KMS-11 (cell line): Measurements from ENCODE around the gene ATP13A3.

Experiments used
- H2AFZ ChIP-seq: fragments of 200-600 bp; sonication (generic); 2 replicates; pipeline ENCODE4 v1.6.1; 2016; ENCODE audit warnings: antibody characterized with exemption, mixed run types, low read depth
- H3K27ac ChIP-seq: fragments of 200-600 bp; sonication (generic); 2 replicates; pipeline ENCODE4 v1.6.1; 2016; ENCODE audit warnings: mild to moderate bottlenecking, mixed run types
- H3K27me3 ChIP-seq: fragments of 200-600 bp; sonication (generic); 2 replicates; pipeline ENCODE4 v1.6.1; 2017; ENCODE audit warnings: mild to moderate bottlenecking, low read depth, mixed run types, moderate library complexity; ENCODE audit not compliant: insufficient read depth
- H3K36me3 ChIP-seq: fragments of 200-600 bp; sonication (generic); 2 replicates; pipeline ENCODE4 v1.6.1; 2017; ENCODE audit warnings: mild to moderate bottlenecking, mixed run types; ENCODE audit not compliant: insufficient read depth
- H3K4me1 ChIP-seq: fragments of 200-600 bp; sonication (generic); 2 replicates; pipeline ENCODE4 v1.6.1; 2016; ENCODE audit warnings: mild to moderate bottlenecking, low read depth, mixed run types; ENCODE audit not compliant: poor library complexity, severe bottlenecking
- H3K4me2 ChIP-seq: fragments of 200-600 bp; sonication (generic); 2 replicates; pipeline ENCODE4 v1.7.0; 2016; ENCODE audit warnings: mild to moderate bottlenecking, mixed run types
- H3K4me3 ChIP-seq: fragments of 200-600 bp; sonication (generic); IDR thresholded peaks from 2 replicates; pipeline ENCODE4 v1.6.1; 2017; ENCODE audit warnings: low read depth, low read length, mixed read lengths; ENCODE audit not compliant: insufficient read depth
- H3K79me2 ChIP-seq: fragments of 200-600 bp; sonication (generic); 2 replicates; pipeline ENCODE4 v1.6.1; 2016; ENCODE audit warnings: low read depth, mixed run types; ENCODE audit not compliant: insufficient read depth
- H3K9ac ChIP-seq: fragments of 200-600 bp; sonication (generic); 2 replicates; pipeline ENCODE4 v1.6.1; 2016; ENCODE audit warnings: mild to moderate bottlenecking, mixed run types
- H4K20me1 ChIP-seq: fragments of 200-600 bp; sonication (generic); 2 replicates; pipeline ENCODE4 v1.6.1; 2016; ENCODE audit warnings: mild to moderate bottlenecking, mixed run types; ENCODE audit not compliant: insufficient read depth
- TF ChIP-seq, protein P1 (sequence below): fragments of 200-600 bp; sonication (generic); conservative IDR thresholded peaks from 2 replicates; pipeline ENCODE4 v1.6.1; 2017; ENCODE audit warnings: low read depth, mild to moderate bottlenecking, antibody characterized with exemption, low read length, moderate library complexity, mixed read lengths

The ATP13A3 gene

DNA sequence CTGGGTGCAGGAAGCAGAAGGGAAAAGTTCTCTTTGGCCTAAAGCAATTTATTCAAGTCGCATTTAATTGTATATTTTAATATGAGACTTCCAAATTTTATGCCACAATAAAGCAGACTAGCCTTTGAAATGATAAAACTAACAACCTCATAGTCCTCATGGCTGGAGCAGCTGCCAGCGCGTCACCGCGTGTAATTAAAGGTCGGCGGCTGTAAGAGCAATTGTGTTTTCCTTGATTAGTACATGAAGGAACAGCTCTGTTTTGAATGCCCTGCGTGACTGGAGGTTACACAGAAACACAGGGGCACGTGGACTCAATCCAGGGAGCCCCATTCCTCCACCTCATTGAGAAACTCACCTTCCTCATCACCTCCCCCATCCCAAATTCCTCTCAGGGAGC lies 107.2 kb downstream of the ATP13A3 start:
- no peak overlapping the region for H2AFZ ChIP-seq
- TF ChIP-seq, protein P1, sequence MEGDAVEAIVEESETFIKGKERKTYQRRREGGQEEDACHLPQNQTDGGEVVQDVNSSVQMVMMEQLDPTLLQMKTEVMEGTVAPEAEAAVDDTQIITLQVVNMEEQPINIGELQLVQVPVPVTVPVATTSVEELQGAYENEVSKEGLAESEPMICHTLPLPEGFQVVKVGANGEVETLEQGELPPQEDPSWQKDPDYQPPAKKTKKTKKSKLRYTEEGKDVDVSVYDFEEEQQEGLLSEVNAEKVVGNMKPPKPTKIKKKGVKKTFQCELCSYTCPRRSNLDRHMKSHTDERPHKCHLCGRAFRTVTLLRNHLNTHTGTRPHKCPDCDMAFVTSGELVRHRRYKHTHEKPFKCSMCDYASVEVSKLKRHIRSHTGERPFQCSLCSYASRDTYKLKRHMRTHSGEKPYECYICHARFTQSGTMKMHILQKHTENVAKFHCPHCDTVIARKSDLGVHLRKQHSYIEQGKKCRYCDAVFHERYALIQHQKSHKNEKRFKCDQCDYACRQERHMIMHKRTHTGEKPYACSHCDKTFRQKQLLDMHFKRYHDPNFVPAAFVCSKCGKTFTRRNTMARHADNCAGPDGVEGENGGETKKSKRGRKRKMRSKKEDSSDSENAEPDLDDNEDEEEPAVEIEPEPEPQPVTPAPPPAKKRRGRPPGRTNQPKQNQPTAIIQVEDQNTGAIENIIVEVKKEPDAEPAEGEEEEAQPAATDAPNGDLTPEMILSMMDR = no peak

GRCh38 chr3:194379231-194379630 lies 107.6 kb downstream of the ATP13A3 start:
- Histone ChIP-seq H4K20me1 (no peaks in the 10 kb centered on the region), H2AFZ (no peak overlapping the region), H3K79me2 (no peaks in the 10 kb centered on the region), H3K4me3 (no peak overlapping the region), H3K9ac (no peak overlapping the region), H3K27ac (no peak overlapping the region), H3K4me2 (no peak overlapping the region), H3K27me3 (no peaks in the 10 kb centered on the region), H3K4me1 (no peaks in the 10 kb centered on the region), H3K36me3 (no peaks in the 10 kb centered on the region)
- TF ChIP-seq, protein P1 = no peak

More for the DNA sequence above, 107.2 kb downstream of the ATP13A3 start:
- Histone ChIP-seq H3K4me3 (no peak overlapping the region), H3K27me3 (no peaks in the 10 kb centered on the region), H3K9ac (no peak overlapping the region), H3K79me2 (no peaks in the 10 kb centered on the region), H3K36me3 (no peaks in the 10 kb centered on the region), H4K20me1 (no peaks in the 10 kb centered on the region), H3K4me1 (no peaks in the 10 kb centered on the region), H3K27ac (no peak overlapping the region), H3K4me2 (no peak overlapping the region)

DNA sequence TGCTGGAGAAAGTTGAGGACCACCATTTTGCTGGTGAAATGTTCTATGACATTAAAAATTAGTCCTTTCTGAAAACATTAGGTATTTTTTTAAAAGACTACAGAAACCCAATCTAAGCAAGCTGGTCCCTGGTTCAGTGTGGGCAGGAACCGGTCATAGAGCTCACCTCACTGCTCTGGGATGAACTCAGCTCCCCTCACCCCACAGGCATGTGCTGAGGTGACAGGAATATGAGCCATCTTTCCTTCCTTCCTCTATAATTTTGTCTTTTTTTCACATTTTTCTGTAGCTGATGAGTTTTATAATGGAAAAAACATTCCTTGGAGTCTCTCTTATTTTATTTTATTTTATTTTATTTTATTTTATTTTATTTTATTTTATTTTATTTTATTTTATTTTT lies 109.1 kb downstream of the ATP13A3 start:
- no peak overlapping the region for H3K9ac ChIP-seq
- no peak overlapping the region for H3K4me3 ChIP-seq
- H3K27ac ChIP-seq = no peak overlapping the region
- H3K36me3 ChIP-seq = no peaks in the 10 kb centered on the region
- no peak overlapping the region for H3K4me2 ChIP-seq
- TF ChIP-seq, protein P1 = no peak
- H3K4me1 ChIP-seq = no peaks in the 10 kb centered on the region
- no peaks in the 10 kb centered on the region for H3K79me2 ChIP-seq
- H3K27me3 ChIP-seq = no peaks in the 10 kb centered on the region
- no peak overlapping the region for H2AFZ ChIP-seq
- no peaks in the 10 kb centered on the region for H4K20me1 ChIP-seq

DNA sequence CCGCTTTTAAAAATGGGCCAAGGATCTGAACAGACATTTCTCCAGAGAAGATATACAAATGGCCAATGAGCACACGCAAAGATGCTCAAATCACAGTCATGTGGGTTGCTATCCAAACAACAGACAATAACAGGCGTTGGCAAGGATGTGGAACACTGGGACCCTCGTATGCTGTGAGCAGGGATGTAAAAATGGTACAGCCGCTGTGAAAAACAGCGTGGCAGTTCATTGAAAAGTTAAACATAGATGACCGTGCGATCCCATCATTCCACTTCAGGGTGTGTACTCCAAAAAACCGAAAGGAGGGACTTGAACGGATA lies 110.6 kb downstream of the ATP13A3 start:
- no peak overlapping the region for H3K9ac ChIP-seq
- H3K79me2 ChIP-seq = no peaks in the 10 kb centered on the region
- H3K4me3 ChIP-seq = no peak overlapping the region
- H3K27me3 ChIP-seq = no peaks in the 10 kb centered on the region
- TF ChIP-seq, protein P1 = no peak
- no peak overlapping the region for H3K4me2 ChIP-seq
- no peak overlapping the region for H2AFZ ChIP-seq
- H4K20me1 ChIP-seq = no peaks in the 10 kb centered on the region
- no peak overlapping the region for H3K27ac ChIP-seq
- H3K36me3 ChIP-seq = no peaks in the 10 kb centered on the region
- no peaks in the 10 kb centered on the region for H3K4me1 ChIP-seq
